ENCODE measurements around the gene ARHGAP42. TPM values are rescaled to one million over a fixed set of nuclear protein-coding genes. Genes with fewer than 3 reads are reported as not detected.

The ARHGAP42 gene
- total and polyA plus RNA-seq, 9 donors, result 4.3 to 11.8 (median 7.0) TPM

DNA sequence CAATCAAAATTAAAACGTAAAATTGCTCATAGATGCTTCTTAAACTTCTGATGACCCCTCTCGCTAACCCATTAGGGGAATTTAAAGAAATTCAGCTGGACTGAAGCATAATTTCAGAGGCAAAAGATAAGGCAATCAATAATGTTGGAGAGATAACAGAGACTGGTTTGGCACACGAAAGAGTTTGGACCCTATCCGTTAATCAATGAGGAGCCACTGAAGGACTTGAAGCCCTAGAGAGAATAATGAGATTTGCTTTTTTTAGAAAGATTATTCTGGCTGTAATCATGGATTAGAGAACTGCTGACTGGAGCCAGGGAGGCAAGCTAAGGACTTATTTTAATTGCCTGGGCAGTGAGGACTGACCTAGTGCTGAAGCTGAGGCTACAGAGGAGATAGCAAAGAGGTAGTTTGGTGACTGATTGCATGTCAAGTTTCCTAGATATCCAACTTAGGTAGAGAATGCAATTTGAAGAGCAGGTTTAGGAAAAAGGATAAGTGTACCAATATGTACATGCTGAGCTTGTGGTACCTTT, 11.9 kb upstream of the ARHGAP42 start:
- DNase-seq, result no peak
- Histone ChIP-seq H3K4me1 (ENCODE audit: insufficient read depth) (no peaks in the 10 kb centered on the region), H3K27ac (no peak overlapping the region), H3K9me3 (no peaks in the 10 kb centered on the region), H3K36me3 (no peaks in the 10 kb centered on the region), H3K4me3 (no peak overlapping the region), H3K27me3 (no peaks in the 10 kb centered on the region)
- 82 to 85% (median 84%) methylated on average over 4 of the region's 4 CpGs for WGBS, 3 donors
- no peak for TF ChIP-seq POLR2A (IDR thresholded peaks at IDR 0.05)
- no peak for TF ChIP-seq CTCF (IDR thresholded peaks at IDR 0.05)
- TF ChIP-seq EP300 (IDR thresholded peaks at IDR 0.05), result no peak
- intact Hi-C loops (cut with DNase I), result no loop called here

- H3K4me3 ChIP-seq, result no peak overlapping the region
- H3K27ac ChIP-seq, result no peak overlapping the region
- 90 to 91% (median 91%) methylated on average over 4 of the region's 4 CpGs for WGBS, 3 donors
- H3K4me1 ChIP-seq (ENCODE audit: insufficient read depth), result no peaks in the 10 kb centered on the region
- H3K27me3 ChIP-seq, result no peaks in the 10 kb centered on the region
- TF ChIP-seq POLR2A (IDR thresholded peaks at IDR 0.05) (no peak), EP300 (IDR thresholded peaks at IDR 0.05) (no peak), CTCF (IDR thresholded peaks at IDR 0.05) (no peak)
- no peak for DNase-seq
- no peaks in the 10 kb centered on the region for H3K36me3 ChIP-seq
- no peaks in the 10 kb centered on the region for H3K9me3 ChIP-seq
- intact Hi-C loops (cut with DNase I), result no loop called here
These were observed 10.2 kb upstream of the ARHGAP42 start for GRCh38 chr11:100676901-100677300.

DNA sequence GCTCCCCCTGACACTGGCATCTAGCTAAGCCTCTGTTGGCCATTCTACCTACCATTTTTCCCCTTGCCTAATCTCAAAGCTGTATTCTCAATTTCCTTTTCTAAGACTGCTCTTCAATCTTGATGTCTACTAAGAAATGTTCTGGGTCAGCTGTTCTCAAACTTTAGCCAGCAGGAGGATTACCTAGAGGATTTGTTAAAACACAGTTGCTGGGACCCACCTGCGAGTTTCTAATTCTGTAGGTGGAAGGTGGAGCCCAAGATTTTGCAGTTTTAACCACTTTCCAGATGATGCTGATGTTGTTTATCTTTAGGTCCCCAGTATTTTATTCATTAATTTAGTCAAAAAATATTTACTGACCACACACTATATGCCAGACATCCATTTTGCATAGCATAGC, 9.3 kb upstream of the ARHGAP42 start:
- Histone ChIP-seq H3K36me3 (no peaks in the 10 kb centered on the region), H3K27ac (no peak overlapping the region), H3K4me3 (no peak overlapping the region), H3K9me3 (no peaks in the 10 kb centered on the region), H3K27me3 (no peaks in the 10 kb centered on the region), H3K4me1 (ENCODE audit: insufficient read depth) (no peaks in the 10 kb centered on the region)
- no peak for TF ChIP-seq EP300 (IDR thresholded peaks at IDR 0.05)
- TF ChIP-seq POLR2A (IDR thresholded peaks at IDR 0.05), result no peak
- no peak for TF ChIP-seq CTCF (IDR thresholded peaks at IDR 0.05)
- DNase-seq, result no peak
- intact Hi-C loops (cut with DNase I), result no loop called here
- 81 to 100% (median 97%) methylated on average over 1 of the region's 1 CpG for WGBS, 3 donors

DNA sequence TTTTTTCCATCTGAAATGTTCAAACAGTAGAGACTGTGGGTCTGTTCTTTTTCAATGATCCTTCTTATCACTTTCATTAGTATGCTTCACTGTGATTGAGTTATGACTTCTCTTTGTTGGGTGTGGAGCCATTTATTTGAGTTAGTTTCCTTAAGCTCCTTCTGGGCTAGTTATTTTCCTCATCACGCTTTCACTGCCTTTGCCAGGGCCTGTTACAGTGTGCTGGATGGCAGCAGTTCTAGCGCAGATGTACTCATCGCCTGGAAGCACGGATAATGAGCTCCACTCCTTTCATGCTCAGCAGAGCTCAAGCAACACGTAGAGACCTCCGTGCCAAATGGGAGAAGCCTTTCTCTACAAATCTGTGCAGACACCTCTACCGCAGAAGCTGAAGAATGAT, 7.0 kb upstream of the ARHGAP42 start:
- intact Hi-C loops (cut with DNase I), result loop anchor here in 2 of 4 donors (5.0 to 10.0 kb wide), 2 partner anchors 182 to 255 kb away; no protein-coding TSS in a partner anchor
- no peak for DNase-seq
- H3K4me1 ChIP-seq (ENCODE audit: insufficient read depth), result no peaks in the 10 kb centered on the region
- no peak overlapping the region for H3K4me3 ChIP-seq
- TF ChIP-seq EP300 (IDR thresholded peaks at IDR 0.05) (no peak), CTCF (IDR thresholded peaks at IDR 0.05) (no peak), POLR2A (IDR thresholded peaks at IDR 0.05) (no peak)
- H3K36me3 ChIP-seq, result no peaks in the 10 kb centered on the region
- 81 to 87% (median 84%) methylated on average over 7 of the region's 7 CpGs for WGBS, 3 donors
- H3K9me3 ChIP-seq, result no peaks in the 10 kb centered on the region
- no peak overlapping the region for H3K27ac ChIP-seq
- H3K27me3 ChIP-seq, result no peaks in the 10 kb centered on the region

Data from ovary (tissue), 9 donors.